ENCODE measurements around the gene SLC39A9. TPM values are rescaled to one million over a fixed set of nuclear protein-coding genes. Genes with fewer than 3 reads are reported as not detected.

Gene SLC39A9
- polyA plus RNA-seq, 1 donor from 2014 or later, result 88.5 TPM

- H3K79me2 ChIP-seq (replicated peaks; ENCODE audit: insufficient read depth, low read length), result peaks cover 70% of the 10 kb centered on the region
- H3K9me3 ChIP-seq (ENCODE audit: low read length), result no peaks in the 10 kb centered on the region
- no peak overlapping the region for H3K9ac ChIP-seq (ENCODE audit: low read length)
- no peaks in the 10 kb centered on the region for H3K9me2 ChIP-seq (ENCODE audit: insufficient read depth, low read length)
- peaks cover 5% of the 10 kb centered on the region for H3K36me3 ChIP-seq (ENCODE audit: insufficient read depth, low read length)
- H3F3A ChIP-seq (ENCODE audit: insufficient read depth, low read length, poor library complexity, severe bottlenecking), result peaks cover 5% of the 10 kb centered on the region
- TF ChIP-seq RAD21 (conservative IDR thresholded peaks at IDR 0.05) (no peak), EP300 (conservative IDR thresholded peaks at IDR 0.05; ENCODE audit: poor library complexity, severe bottlenecking) (no peak)
- no peaks in the 10 kb centered on the region for H4K20me1 ChIP-seq (ENCODE audit: insufficient read depth)
- peak overlapping the region; percentile 80 for H3K4me3 ChIP-seq (ENCODE audit: low read length)
- no peaks in the 10 kb centered on the region for H3K27me3 ChIP-seq (ENCODE audit: insufficient read depth, low read depth, low read length)
- H3K4me2 ChIP-seq (ENCODE audit: low read length), result peak overlapping the region; percentile 89
- no peak overlapping the region for H2AFZ ChIP-seq (ENCODE audit: low read depth, low read length)
- no peak overlapping the region for H3K27ac ChIP-seq (ENCODE audit: low read length)
These were observed 3.3 kb downstream of the SLC39A9 start for GRCh38 chr14:69401841-69402240.

GRCh38 chr14:69404478-69404877 is 6.0 kb downstream of the SLC39A9 start:
- no peak overlapping the region for H3K4me3 ChIP-seq (ENCODE audit: low read length)
- no peak overlapping the region for H2AFZ ChIP-seq (ENCODE audit: low read depth, low read length)
- no peaks in the 10 kb centered on the region for H4K20me1 ChIP-seq (ENCODE audit: insufficient read depth)
- no peak overlapping the region for H3K4me2 ChIP-seq (ENCODE audit: low read length)
- peaks cover 59% of the 10 kb centered on the region for H3K79me2 ChIP-seq (replicated peaks; ENCODE audit: insufficient read depth, low read length)
- no peaks in the 10 kb centered on the region for H3K27me3 ChIP-seq (ENCODE audit: insufficient read depth, low read depth, low read length)
- no peaks in the 10 kb centered on the region for H3K9me3 ChIP-seq (ENCODE audit: low read length)
- peaks cover 5% of the 10 kb centered on the region for H3K36me3 ChIP-seq (ENCODE audit: insufficient read depth, low read length)
- no peak overlapping the region for H3K9ac ChIP-seq (ENCODE audit: low read length)
- no peak for TF ChIP-seq CTCF (IDR thresholded peaks at IDR 0.05; ENCODE audit: poor library complexity, severe bottlenecking)
- TF ChIP-seq TAF1 (IDR thresholded peaks at IDR 0.05; ENCODE audit: low read depth), result no peak
- TF ChIP-seq SMC3 (conservative IDR thresholded peaks at IDR 0.05; ENCODE audit: poor library complexity), result no peak
- TF ChIP-seq REST (IDR thresholded peaks at IDR 0.05; ENCODE audit: borderline replicate concordance), result no peak
- TF ChIP-seq POLR2AphosphoS5 (IDR thresholded peaks at IDR 0.05), result no peak
- no peak for TF ChIP-seq EP300 (conservative IDR thresholded peaks at IDR 0.05; ENCODE audit: poor library complexity, severe bottlenecking)
- no peak for TF ChIP-seq RAD21 (conservative IDR thresholded peaks at IDR 0.05)
- TF ChIP-seq EZH2 (IDR thresholded peaks at IDR 0.05; ENCODE audit: borderline replicate concordance, insufficient read depth, low read length, poor library complexity, severe bottlenecking), result no peak
- H3F3A ChIP-seq (ENCODE audit: insufficient read depth, low read length, poor library complexity, severe bottlenecking), result no peaks in the 10 kb centered on the region
- no peaks in the 10 kb centered on the region for H3K9me2 ChIP-seq (ENCODE audit: insufficient read depth, low read length)
- no peak overlapping the region for H3K27ac ChIP-seq (ENCODE audit: low read length)

- Histone ChIP-seq H3K79me2 (replicated peaks; ENCODE audit: insufficient read depth, low read length) (peaks cover 56% of the 10 kb centered on the region), H3K4me2 (ENCODE audit: low read length) (no peak overlapping the region), H3K27ac (ENCODE audit: low read length) (no peak overlapping the region), H4K20me1 (ENCODE audit: insufficient read depth) (no peaks in the 10 kb centered on the region), H3F3A (ENCODE audit: insufficient read depth, low read length, poor library complexity, severe bottlenecking) (no peaks in the 10 kb centered on the region), H3K27me3 (ENCODE audit: insufficient read depth, low read depth, low read length) (no peaks in the 10 kb centered on the region), H3K9me2 (ENCODE audit: insufficient read depth, low read length) (no peaks in the 10 kb centered on the region), H3K36me3 (ENCODE audit: insufficient read depth, low read length) (peaks cover 5% of the 10 kb centered on the region), H2AFZ (ENCODE audit: low read depth, low read length) (no peak overlapping the region), H3K9ac (ENCODE audit: low read length) (no peak overlapping the region), H3K4me3 (ENCODE audit: low read length) (no peak overlapping the region), H3K9me3 (ENCODE audit: low read length) (no peaks in the 10 kb centered on the region)
- TF ChIP-seq EZH2 (IDR thresholded peaks at IDR 0.05; ENCODE audit: borderline replicate concordance, insufficient read depth, low read length, poor library complexity, severe bottlenecking), result no peak
- TF ChIP-seq REST (IDR thresholded peaks at IDR 0.05; ENCODE audit: borderline replicate concordance), result no peak
These were observed 6.4 kb downstream of the SLC39A9 start for GRCh38 chr14:69404883-69405282.
